Body of pancreas (tissue), 4 donors: ENCODE data around the gene TRIM25. TPM values are rescaled to one million over a fixed set of nuclear protein-coding genes. Genes with fewer than 3 reads are reported as not detected.
A peak's percentile ranks its signal among the peaks of the same experiment; 100 is the strongest.
"Not testable (repeated sequence)": the region's sequence is repeated elsewhere in the genome, so short reads cannot be mapped to it uniquely, and the experiment has no call there.

Experiments
- ATAC-seq: fragments of 150-250 bp; one replicate; pipeline ENCODE4 v1.9.1; 2016
- DNase-seq, 4 donors: peaks; one replicate each; pipeline ENCODE4 v3.0.0-alpha.2; 2019
- H3K27ac ChIP-seq, 4 donors: fragments of 200-600 bp; sonication (generic); 1 replicate in 3 of 4; 2 replicates in 1 of 4; pipeline versions ENCODE4 v1.5.1 to v1.6.1; 2016 to 2019; ENCODE audit warnings: mild to moderate bottlenecking in 1 of 4, mixed read lengths in 1 of 4, moderate library complexity in 1 of 4
- H3K27me3 ChIP-seq, 2 donors: fragments of 200-600 bp; sonication (generic); one replicate each; pipeline ENCODE4 v1.6.0; 2016; ENCODE audit warnings: mild to moderate bottlenecking in 1 of 2
- H3K36me3 ChIP-seq, 2 donors: fragments of 200-600 bp; sonication (generic); replicated peaks in 1 of 2; 2 replicates each; pipeline ENCODE4 v1.5.1; 2016; ENCODE audit warnings: low read depth in 2 of 2; ENCODE audit not compliant: insufficient read depth in 1 of 2
- H3K4me1 ChIP-seq: fragments of 200-600 bp; sonication (generic); one replicate; pipeline ENCODE4 v1.6.0; 2016
- H3K4me3 ChIP-seq, 2 donors: fragments of 200-600 bp; sonication (generic); 1 replicate in 1 of 2; 2 replicates in 1 of 2; pipeline ENCODE4 v1.5.1; 2016 to 2019
- H3K9me3 ChIP-seq, 3 donors: fragments of 200-600 bp; sonication (generic); 1 replicate in 2 of 3; 2 replicates in 1 of 3; pipeline ENCODE4 v1.5.1; 2016
- CTCF ChIP-seq, 7 experiments: fragments of 450-650 bp in 4 of 7; fragments of 200-600 bp in 3 of 7; sonication (generic) in 3 of 7; IDR thresholded peaks; one replicate each; pipeline ENCODE4 v1.5.1; 2016 to 2019; ENCODE audit warnings: antibody characterized with exemption in 7 of 7
- POLR2A ChIP-seq, 3 donors: fragments of 450-650 bp; IDR thresholded peaks; one replicate each; pipeline ENCODE4 v1.6.1; 2016; ENCODE audit warnings: antibody characterized with exemption in 3 of 3, mild to moderate bottlenecking in 2 of 3
- WGBS, 2 donors: methylation state at CpG; one replicate each; pipeline ENCODE4 v1.1.5; 2017; 5-methylcytosine and 5-hydroxymethylcytosine counted together
- intact Hi-C: fragments of 100-400 bp; cut with DNase I; formaldehyde crosslinking; loops from one replicate; pipeline ENCODE4 v1.15.1; 2023
- total RNA-seq, 2 donors: library from RNA; depleted of rRNA; stranded (reverse); fragments of >200 nt; gene quantifications; one replicate each; pipeline ENCODE4 v1.1.0, GENCODE V29; 2016

TRIM25 gene
- total RNA-seq, 2 donors from 2014 or later, result 13.5 to 21.8 TPM

GRCh38 chr17:56939869-56940484 is 26.1 kb upstream of the TRIM25 start:
- H3K4me1 ChIP-seq, result no peaks in the 10 kb centered on the region
- DNase-seq, result no peak
- TF ChIP-seq CTCF (IDR thresholded peaks at IDR 0.05) (peak; percentile 39 to 81 (median 66)), POLR2A (IDR thresholded peaks at IDR 0.05) (no peak)
- H3K36me3 ChIP-seq, result peaks cover 11 to 15% of the 10 kb centered on the region in 2 donors
- intact Hi-C loops, result loop anchor here (5.0 kb wide), 1 partner anchor 118 kb away; no protein-coding TSS in a partner anchor
- WGBS, 2 donors, result 34 to 36% methylated on average over 11 of the region's 11 CpGs
- no peak overlapping the region for H3K4me3 ChIP-seq
- no peaks in the 10 kb centered on the region for H3K27me3 ChIP-seq
- no peak overlapping the region for H3K27ac ChIP-seq
- no peaks in the 10 kb centered on the region for H3K9me3 ChIP-seq
- peak; percentile 67 for ATAC-seq

- not testable (repeated sequence) for H3K4me3 ChIP-seq, ATAC-seq, H3K4me1 ChIP-seq, H3K9me3 ChIP-seq, H3K27me3 ChIP-seq, DNase-seq, H3K27ac ChIP-seq
- intact Hi-C loops, result loop anchor here (5.0 kb wide), 1 partner anchor 116 kb away; no protein-coding TSS in a partner anchor
- 71 to 85% methylated on average over 5 of the region's 5 CpGs for WGBS, 2 donors
- H3K36me3 ChIP-seq, result peaks cover 0 to 11% of the 10 kb centered on the region in 2 donors
These were observed 24.4 kb upstream of the TRIM25 start for GRCh38 chr17:56938206-56938605.

- TF ChIP-seq POLR2A (IDR thresholded peaks at IDR 0.05) (no peak), CTCF (IDR thresholded peaks at IDR 0.05) (no peak)
- Histone ChIP-seq H3K9me3 (no peaks in the 10 kb centered on the region), H3K27me3 (no peaks in the 10 kb centered on the region), H3K36me3 (peaks cover 0 to 11% of the 10 kb centered on the region in 2 donors), H3K27ac (no peak overlapping the region), H3K4me1 (no peaks in the 10 kb centered on the region), H3K4me3 (no peak overlapping the region)
- intact Hi-C loops, result loop anchor here (5.0 kb wide), 1 partner anchor 115 kb away; no protein-coding TSS in a partner anchor
- 23 to 30% methylated on average over 2 of the region's 2 CpGs for WGBS, 2 donors
- no peak for DNase-seq
- no peak for ATAC-seq
These were observed 23.8 kb upstream of the TRIM25 start for GRCh38 chr17:56937687-56938086.

GRCh38 chr17:56936697-56937322 is 23.0 kb upstream of the TRIM25 start:
- intact Hi-C loops, result loop anchor here (5.0 kb wide), 1 partner anchor 115 kb away; no protein-coding TSS in a partner anchor
- H3K27me3 ChIP-seq, result no peaks in the 10 kb centered on the region
- no peaks in the 10 kb centered on the region for H3K9me3 ChIP-seq
- H3K4me3 ChIP-seq, result no peak overlapping the region
- peaks cover 0 to 11% of the 10 kb centered on the region in 2 donors for H3K36me3 ChIP-seq
- no peak for TF ChIP-seq POLR2A (IDR thresholded peaks at IDR 0.05)
- no peak for TF ChIP-seq CTCF (IDR thresholded peaks at IDR 0.05)
- no peak for ATAC-seq
- no peak overlapping the region for H3K27ac ChIP-seq
- no peak for DNase-seq
- no peaks in the 10 kb centered on the region for H3K4me1 ChIP-seq
- 81 to 88% methylated on average over 6 of the region's 6 CpGs for WGBS, 2 donors

GRCh38 chr17:56935461-56935860 is 21.6 kb upstream of the TRIM25 start:
- no peaks in the 10 kb centered on the region for H3K27me3 ChIP-seq
- intact Hi-C loops, result loop anchor here (5.0 kb wide), 1 partner anchor 113 kb away; no protein-coding TSS in a partner anchor
- no peak overlapping the region for H3K27ac ChIP-seq
- TF ChIP-seq POLR2A (IDR thresholded peaks at IDR 0.05), result no peak
- no peak for TF ChIP-seq CTCF (IDR thresholded peaks at IDR 0.05)
- H3K36me3 ChIP-seq, result peaks cover 0 to 5% of the 10 kb centered on the region in 2 donors
- 91% methylated on average over 3 of the region's 3 CpGs for WGBS, 2 donors
- no peak overlapping the region for H3K4me3 ChIP-seq
- no peaks in the 10 kb centered on the region for H3K9me3 ChIP-seq
- ATAC-seq (no peak), DNase-seq (no peak)
- H3K4me1 ChIP-seq, result no peaks in the 10 kb centered on the region
